Esophagus muscularis mucosa (tissue), 3 donors: ENCODE measurements around the gene BMPR1B.

Source experiments
- CTCF ChIP-seq, 3 experiments: fragments of 200-600 bp in 2 of 3; fragments of 450-650 bp in 1 of 3; sonication (generic) in 2 of 3; IDR thresholded peaks; one replicate each; pipeline ENCODE4 v1.5.1; 2017 to 2019; ENCODE audit warnings: antibody characterized with exemption in 3 of 3, mild to moderate bottlenecking in 2 of 3, moderate library complexity in 1 of 3
- POLR2AphosphoS5 ChIP-seq, 2 donors: sonication (generic); formaldehyde crosslinking; IDR thresholded peaks; one replicate each; pipeline ENCODE4 v1.6.1; 2017; ENCODE audit warnings: antibody characterized with exemption in 2 of 2

- TF ChIP-seq CTCF (IDR thresholded peaks at IDR 0.05): no peak
- no peak for TF ChIP-seq POLR2AphosphoS5 (IDR thresholded peaks at IDR 0.05)
These were observed 134.3 kb downstream of the BMPR1B start for GRCh38 chr4:94892051-94892450.
